Measurements from ENCODE around the gene ENTPD7. TPM values are rescaled to one million over a fixed set of nuclear protein-coding genes. Genes with fewer than 3 reads are reported as not detected.
A peak's percentile ranks its signal among the peaks of the same experiment; 100 is the strongest.

The ENTPD7 gene
- total and polyA plus RNA-seq, 10 of the 15 experiments (the other 5 are each of a cell fraction or from before 2014, with no cell fraction given): 0.73 to 6.7 (median 5.2) TPM

DNA sequence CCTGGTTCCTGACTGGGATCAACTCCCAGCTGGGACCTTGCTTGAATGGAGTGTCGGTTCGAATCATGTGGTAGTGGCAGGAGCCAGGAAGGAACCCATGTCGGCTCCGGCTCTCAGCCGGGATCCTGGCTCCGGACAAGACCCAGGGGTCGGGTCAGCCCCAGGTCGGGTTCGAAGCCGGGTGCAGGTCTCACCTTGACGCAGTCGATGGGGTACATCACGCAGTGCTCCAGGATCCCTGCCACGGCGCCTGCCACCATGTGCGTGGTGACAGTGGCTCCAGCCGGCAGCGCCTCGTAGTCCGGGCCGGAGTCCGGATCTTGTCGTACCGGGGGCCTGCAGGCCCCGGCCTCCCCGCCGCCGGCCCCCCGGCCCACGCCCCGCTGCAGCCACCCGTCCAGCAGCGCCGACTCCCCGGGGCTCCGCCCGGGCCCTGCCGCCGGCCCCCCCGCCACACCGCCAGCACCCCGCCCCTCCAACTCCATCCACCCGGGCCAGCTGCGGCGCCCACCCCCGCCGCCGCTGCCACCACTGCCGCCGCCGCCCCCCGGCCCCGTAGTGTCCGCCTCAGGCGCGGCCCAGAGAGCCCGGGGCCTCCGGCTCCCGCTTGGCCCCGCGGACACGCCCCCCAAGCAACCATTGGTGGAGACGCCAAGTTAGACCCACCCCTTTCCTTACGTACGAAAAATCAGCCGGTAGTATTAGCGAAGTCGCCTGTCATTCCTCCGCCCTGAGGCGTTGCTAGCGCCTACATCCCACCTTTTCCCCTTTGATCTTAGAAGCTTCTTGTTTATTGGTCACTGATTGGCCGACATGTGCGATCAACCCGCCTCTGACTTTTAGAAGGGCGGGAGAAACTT lies 39.2 kb upstream of the ENTPD7 start, which contains the start of gene SLC25A28 (continued):
- TF ChIP-seq KLF5 (IDR thresholded peaks at IDR 0.05; ENCODE audit: partially characterized antibody) (no peak), POU2F2 (IDR thresholded peaks at IDR 0.05; ENCODE audit: borderline replicate concordance, low read depth, low read length) (no peak), SMAD5 (IDR thresholded peaks at IDR 0.05; ENCODE audit: low read depth) (no peak), WRNIP1 (IDR thresholded peaks at IDR 0.05; ENCODE audit: borderline replicate concordance, low read depth, low read length) (no peak), NFYA (IDR thresholded peaks at IDR 0.05; ENCODE audit: borderline replicate concordance, low read depth, low read length) (0 out of 2 replicates have a peak, but pooled peaks have one; percentile 31), GATAD2B (conservative IDR thresholded peaks at IDR 0.05; ENCODE audit: low read depth) (0 out of 2 replicates have a peak, but pooled peaks have one; percentile 26), ZNF274 (IDR thresholded peaks at IDR 0.05; ENCODE audit: insufficient read depth, insufficient read length) (no peak), SMC3 (IDR thresholded peaks at IDR 0.05; ENCODE audit: borderline replicate concordance, low read length) (no peak), CHD4 (IDR thresholded peaks at IDR 0.05) (no peak), TCF7 (IDR thresholded peaks at IDR 0.05; ENCODE audit: borderline replicate concordance) (peak; percentile 95), EED (IDR thresholded peaks at IDR 0.05; ENCODE audit: low read depth) (no peak), KDM1A (IDR thresholded peaks at IDR 0.05; ENCODE audit: borderline replicate concordance) (no peak), PAX8 (IDR thresholded peaks at IDR 0.05) (no peak), ZNF622 (IDR thresholded peaks at IDR 0.05) (no peak), MYB (IDR thresholded peaks at IDR 0.05; ENCODE audit: borderline replicate concordance, low read depth, low read length) (no peak)
- TF ChIP-seq, protein P1, sequence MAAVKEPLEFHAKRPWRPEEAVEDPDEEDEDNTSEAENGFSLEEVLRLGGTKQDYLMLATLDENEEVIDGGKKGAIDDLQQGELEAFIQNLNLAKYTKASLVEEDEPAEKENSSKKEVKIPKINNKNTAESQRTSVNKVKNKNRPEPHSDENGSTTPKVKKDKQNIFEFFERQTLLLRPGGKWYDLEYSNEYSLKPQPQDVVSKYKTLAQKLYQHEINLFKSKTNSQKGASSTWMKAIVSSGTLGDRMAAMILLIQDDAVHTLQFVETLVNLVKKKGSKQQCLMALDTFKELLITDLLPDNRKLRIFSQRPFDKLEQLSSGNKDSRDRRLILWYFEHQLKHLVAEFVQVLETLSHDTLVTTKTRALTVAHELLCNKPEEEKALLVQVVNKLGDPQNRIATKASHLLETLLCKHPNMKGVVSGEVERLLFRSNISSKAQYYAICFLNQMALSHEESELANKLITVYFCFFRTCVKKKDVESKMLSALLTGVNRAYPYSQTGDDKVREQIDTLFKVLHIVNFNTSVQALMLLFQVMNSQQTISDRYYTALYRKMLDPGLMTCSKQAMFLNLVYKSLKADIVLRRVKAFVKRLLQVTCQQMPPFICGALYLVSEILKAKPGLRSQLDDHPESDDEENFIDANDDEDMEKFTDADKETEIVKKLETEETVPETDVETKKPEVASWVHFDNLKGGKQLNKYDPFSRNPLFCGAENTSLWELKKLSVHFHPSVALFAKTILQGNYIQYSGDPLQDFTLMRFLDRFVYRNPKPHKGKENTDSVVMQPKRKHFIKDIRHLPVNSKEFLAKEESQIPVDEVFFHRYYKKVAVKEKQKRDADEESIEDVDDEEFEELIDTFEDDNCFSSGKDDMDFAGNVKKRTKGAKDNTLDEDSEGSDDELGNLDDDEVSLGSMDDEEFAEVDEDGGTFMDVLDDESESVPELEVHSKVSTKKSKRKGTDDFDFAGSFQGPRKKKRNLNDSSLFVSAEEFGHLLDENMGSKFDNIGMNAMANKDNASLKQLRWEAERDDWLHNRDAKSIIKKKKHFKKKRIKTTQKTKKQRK (IDR thresholded peaks at IDR 0.05; ENCODE audit: low read depth, low read length): peak; percentile 89
- TF ChIP-seq, protein P2, sequence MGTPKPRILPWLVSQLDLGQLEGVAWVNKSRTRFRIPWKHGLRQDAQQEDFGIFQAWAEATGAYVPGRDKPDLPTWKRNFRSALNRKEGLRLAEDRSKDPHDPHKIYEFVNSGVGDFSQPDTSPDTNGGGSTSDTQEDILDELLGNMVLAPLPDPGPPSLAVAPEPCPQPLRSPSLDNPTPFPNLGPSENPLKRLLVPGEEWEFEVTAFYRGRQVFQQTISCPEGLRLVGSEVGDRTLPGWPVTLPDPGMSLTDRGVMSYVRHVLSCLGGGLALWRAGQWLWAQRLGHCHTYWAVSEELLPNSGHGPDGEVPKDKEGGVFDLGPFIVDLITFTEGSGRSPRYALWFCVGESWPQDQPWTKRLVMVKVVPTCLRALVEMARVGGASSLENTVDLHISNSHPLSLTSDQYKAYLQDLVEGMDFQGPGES (IDR thresholded peaks at IDR 0.05): peak; percentile 90
- TF ChIP-seq, protein P3, sequence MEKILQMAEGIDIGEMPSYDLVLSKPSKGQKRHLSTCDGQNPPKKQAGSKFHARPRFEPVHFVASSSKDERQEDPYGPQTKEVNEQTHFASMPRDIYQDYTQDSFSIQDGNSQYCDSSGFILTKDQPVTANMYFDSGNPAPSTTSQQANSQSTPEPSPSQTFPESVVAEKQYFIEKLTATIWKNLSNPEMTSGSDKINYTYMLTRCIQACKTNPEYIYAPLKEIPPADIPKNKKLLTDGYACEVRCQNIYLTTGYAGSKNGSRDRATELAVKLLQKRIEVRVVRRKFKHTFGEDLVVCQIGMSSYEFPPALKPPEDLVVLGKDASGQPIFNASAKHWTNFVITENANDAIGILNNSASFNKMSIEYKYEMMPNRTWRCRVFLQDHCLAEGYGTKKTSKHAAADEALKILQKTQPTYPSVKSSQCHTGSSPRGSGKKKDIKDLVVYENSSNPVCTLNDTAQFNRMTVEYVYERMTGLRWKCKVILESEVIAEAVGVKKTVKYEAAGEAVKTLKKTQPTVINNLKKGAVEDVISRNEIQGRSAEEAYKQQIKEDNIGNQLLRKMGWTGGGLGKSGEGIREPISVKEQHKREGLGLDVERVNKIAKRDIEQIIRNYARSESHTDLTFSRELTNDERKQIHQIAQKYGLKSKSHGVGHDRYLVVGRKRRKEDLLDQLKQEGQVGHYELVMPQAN (conservative IDR thresholded peaks at IDR 0.05): peak; percentile 72
- TF ChIP-seq, protein P4, sequence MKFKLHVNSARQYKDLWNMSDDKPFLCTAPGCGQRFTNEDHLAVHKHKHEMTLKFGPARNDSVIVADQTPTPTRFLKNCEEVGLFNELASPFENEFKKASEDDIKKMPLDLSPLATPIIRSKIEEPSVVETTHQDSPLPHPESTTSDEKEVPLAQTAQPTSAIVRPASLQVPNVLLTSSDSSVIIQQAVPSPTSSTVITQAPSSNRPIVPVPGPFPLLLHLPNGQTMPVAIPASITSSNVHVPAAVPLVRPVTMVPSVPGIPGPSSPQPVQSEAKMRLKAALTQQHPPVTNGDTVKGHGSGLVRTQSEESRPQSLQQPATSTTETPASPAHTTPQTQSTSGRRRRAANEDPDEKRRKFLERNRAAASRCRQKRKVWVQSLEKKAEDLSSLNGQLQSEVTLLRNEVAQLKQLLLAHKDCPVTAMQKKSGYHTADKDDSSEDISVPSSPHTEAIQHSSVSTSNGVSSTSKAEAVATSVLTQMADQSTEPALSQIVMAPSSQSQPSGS (IDR thresholded peaks at IDR 0.05; ENCODE audit: low read length): no peak
